Suppressor macrophage treated with lipopolysaccharide for 4 hours (primary cell): ENCODE data around the gene TNKS1BP1.
"Not testable (repeated sequence)": the region's sequence is repeated elsewhere in the genome, so short reads cannot be mapped to it uniquely, and the experiment has no call there.

ENCODE experiments used
- DNase-seq: peaks from one replicate; pipeline ENCODE4 v3.0.0-alpha.2; 2020

The TNKS1BP1 gene

DNA sequence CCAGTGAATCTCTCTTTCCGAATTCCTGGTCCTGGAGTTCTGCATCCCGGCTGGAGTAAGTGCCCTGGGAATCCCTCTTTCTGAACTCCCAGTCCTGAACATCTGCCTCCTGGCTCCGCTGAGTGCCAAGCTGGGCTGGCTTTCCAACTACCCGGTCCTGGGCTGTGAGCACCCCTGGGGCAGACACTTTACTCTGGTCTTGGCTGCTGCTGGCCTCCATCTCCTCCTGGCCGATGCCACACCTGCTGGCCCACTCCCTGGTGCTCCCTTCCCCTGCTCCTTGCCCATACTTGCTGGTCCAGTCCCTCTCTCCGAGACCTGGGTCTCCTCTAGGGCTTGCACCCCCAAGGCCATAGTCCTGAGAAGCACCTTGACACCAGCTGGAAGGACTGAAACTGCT is 14.7 kb downstream of the TNKS1BP1 start:
- no peak for DNase-seq

DNA sequence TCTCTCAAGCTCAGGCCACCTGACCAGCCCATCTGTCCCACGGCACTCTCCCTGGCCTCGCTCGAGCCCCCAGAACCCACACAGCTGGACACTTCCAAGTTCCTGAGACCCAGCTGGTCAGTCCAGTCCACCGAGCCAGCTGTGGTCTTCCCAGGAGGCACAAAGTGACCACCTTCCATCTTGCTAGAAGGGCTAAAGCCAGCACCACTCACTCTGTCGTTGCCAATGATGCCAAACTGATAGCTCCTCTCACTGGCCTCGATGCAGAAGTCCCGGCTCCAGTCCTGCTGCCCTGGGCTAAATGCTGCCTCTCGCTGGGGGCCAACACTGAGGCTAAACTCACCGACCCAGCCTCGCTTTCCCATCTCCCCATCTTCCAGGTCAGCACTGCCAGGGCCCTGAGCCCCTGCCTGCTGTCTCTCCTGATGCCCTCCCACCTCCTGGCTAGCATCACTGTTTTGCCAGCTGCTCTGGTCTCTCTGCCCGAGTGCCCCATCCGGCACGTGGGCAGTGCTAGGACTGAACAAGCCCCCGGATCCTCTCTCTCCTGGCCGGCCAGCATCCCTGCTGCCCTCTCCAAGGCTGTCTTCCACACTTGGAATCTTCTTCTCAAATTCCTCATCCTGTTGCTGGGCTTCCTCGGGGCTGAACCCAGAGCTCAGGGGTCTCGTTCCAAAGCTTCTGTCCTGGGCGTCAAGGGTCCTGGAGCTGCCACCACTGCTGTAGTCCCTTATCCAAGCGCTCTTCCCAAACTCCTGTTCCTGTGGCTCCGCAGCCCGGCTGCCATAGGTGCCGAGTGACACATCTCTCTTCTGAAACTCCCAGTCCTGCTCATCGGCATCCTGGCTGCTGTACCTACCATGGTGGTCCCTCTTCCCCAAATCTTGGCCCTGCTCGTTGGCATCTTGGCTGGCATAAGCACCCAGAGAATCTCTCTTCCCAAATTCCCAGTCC is 15.4 kb downstream of the TNKS1BP1 start:
- DNase-seq = no peak

GRCh38 chr11:57308426-57309060 is 16.2 kb downstream of the TNKS1BP1 start:
- no peak for DNase-seq

- DNase-seq = no peak
Observed at GRCh38 chr11:57307666-57308270, 17.0 kb downstream of the TNKS1BP1 start.

GRCh38 chr11:57306940-57307565 is 17.7 kb downstream of the TNKS1BP1 start:
- DNase-seq = peak; percentile 58

GRCh38 chr11:57306161-57306876 is 18.4 kb downstream of the TNKS1BP1 start:
- DNase-seq = no peak

- DNase-seq = no peak
Observed at GRCh38 chr11:57305523-57305922, 19.2 kb downstream of the TNKS1BP1 start.

- no peak for DNase-seq
Observed at GRCh38 chr11:57303990-57304579, 20.7 kb downstream of the TNKS1BP1 start.

DNA sequence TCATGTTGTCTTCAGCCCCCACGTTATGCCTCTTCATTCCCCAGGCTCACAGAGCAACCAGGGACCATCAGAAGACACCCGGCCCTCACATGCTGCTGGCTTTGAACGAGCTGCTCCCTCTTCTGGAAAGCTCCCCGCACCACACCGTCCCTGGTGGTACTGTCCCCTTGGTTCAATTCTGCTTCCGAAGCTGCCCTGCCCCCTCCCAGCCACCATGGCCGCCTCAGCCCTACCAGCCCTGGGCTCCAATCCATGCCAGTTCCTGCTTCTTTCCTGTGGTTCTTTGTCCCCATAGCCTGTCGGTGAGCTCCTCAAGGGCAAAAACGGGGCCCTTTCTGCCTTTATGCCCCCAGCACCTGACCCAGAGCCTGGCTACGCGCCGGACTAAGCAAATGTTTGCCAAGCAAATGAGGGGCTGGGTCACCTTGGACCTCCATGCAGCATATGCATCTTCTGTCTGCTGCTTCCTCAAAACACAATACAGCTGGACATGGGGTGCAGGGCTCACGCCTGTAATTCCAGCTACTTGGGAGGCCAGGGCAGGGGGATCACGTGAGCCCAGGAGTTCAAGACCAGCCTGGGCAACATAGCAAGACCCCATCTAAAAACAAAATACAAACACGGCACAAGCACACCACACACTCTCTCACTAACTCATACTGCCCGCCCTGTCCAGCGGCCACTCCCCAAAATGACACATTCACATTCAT is 21.3 kb downstream of the TNKS1BP1 start:
- no peak for DNase-seq

GRCh38 chr11:57302489-57302888 is 22.3 kb downstream of the TNKS1BP1 start:
- no peak for DNase-seq

DNA sequence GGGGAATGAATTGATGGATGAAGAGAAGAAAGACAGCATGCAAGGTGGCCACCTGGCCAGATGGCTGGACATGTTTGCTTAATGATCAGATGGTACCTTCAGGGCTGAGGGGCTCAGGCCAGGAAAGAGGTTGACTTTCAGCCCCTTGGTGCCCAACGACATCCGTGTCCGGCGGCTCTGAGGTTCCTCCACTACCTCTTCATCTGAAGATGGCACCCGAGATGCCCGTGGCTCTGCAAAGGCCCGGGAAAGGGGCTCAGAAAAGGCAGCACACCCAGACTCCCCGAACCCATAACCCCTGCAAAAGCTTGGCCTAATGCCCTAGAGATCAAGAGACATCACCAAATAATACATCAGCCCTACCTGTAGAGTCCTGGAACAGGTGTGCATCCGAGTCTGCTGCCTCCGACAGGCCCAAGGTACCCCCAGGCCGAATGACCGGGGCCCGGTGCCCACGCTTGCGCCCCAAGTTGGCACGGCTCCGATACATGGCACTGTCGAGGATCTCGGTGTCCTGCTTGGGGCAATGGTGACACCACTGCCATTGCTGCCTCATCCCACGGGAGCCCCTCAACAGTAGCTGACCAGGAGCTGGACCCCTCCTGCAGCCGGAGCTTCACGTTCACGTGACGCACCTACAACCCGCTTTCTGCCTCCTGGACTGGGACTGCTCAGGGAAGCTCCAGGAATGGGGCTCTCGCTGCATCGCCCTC is 22.9 kb downstream of the TNKS1BP1 start:
- no peak for DNase-seq

DNA sequence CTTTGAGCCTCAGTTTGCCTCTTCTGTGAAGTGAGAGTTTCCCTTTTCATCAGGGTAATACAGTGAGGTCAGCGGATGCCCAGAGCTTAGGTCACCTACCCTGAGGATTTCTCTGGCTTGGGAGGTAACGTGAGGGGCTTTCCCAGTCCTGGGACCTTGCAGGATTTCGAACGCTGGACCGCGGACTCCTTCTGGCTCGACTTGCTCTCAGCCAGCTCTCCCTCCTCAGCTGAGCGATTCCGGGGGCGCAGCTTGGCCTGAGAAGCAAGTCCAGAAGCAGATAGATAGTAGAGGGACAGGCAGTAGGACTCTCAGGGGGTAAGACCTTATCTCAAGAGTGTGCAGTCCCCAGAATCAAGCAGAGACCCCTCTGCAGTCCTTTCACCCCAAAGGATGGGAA is 24.0 kb downstream of the TNKS1BP1 start:
- no peak for DNase-seq

- DNase-seq = no peak
Observed at GRCh38 chr11:57299150-57299737, 25.5 kb downstream of the TNKS1BP1 start.

DNA sequence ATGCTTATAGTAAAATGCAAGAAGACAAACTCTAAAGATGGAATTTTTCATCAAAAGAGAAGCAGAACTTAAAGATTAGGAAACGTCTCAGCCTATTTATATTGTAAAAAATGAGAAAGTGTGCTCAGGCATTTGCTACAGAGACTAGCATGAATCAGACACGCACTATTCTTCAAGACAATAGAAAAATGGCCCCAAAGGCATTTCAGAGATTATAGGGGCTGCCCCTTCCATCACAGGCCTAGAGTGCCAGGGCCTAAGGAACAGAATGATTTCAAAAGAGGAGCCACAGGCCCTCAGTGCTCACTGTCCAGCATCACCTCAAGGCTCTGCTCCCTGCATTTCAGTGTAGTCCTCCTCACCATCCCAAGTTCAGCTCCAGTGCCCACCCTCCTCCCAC is 27.5 kb downstream of the TNKS1BP1 start:
- DNase-seq = no peak

- not testable (repeated sequence) for DNase-seq
Observed at GRCh38 chr11:57296205-57296604, 28.5 kb downstream of the TNKS1BP1 start.

DNA sequence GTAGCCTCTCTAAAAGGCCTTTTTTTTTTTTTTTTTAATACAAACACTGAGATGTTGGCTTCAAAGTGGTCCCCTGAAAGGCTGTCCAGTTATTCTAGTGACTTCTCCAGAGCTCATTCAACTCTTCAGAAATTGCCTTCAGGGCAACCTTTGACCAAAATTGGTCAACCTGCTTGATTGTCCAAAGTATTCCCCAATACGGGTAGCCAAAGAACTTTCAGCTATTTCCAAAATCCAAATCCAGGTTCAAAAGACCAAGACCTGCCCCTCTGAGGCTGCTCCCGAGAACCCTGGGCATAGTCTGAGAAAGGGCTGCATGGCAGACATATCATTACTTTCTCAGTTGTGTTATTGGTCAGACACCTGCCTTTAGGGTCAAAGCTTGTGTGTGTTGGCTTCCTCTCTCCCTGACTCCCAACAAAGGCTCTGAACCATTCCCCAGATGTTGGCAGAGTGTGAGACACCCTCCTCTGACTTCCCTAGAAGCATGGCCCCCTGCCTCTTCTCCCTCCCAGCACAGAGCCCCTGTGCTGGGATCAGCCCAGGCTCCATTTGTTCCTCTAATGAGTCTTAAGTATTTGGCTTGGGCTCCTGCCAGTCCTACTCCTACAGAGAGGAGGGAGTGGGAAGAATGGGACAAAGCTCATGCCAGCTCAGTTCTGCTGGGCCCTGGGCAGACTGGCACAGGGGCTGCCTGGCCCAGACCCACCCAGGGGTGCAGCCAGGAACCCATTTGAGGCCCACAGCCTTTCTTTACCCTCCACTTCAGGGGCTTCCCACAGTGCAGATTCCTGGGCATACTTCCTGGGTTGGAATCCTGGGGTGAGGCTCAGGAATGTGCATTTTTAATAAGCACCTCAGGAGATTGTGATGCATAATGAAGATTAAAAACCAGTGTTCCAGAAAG is 30.3 kb downstream of the TNKS1BP1 start:
- DNase-seq = no peak

GRCh38 chr11:57290288-57290687 is 34.5 kb downstream of the TNKS1BP1 start:
- DNase-seq = no peak

DNA sequence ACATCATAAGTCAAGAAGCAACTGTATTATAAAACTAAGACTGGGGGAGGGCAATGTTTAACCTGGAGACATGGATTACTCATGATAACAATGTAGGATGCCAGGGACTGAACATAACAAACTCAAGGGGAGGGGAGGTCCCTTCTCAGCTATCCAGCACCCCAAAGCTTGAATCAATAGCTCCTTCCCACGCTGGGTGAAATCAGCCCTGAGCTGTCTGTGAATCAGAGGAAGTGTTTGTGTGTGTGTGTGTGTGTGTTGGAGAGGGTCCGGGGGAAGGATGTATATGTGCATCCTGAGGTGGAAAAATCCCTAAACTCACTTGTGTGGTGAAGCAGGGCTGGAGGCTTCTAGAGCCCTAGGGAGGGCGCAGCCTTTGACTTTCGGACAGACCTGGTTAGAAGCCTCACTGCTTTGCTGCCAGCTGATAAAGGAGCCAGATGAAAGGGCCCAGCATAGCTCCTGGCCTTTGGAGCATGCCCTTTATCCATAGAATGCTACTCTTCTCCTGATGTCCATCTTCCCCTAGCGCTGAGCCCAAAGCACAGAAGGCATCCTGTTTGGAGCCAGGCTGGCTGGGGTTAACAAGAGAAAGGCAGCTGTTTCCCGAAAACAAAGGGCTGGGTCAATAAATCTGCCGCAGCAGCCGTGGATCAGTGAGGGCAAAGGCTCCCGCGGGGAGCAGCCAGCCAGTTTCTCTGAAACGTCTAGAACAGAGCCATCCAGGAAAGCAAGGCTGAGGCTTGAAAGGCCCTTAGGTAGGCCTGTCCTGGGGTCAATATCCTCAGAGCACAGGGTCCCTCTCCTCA is 35.8 kb downstream of the TNKS1BP1 start:
- DNase-seq = peak; percentile 16
